PFSK-1 (cell line): ENCODE results near the gene ATP11A.

Source experiments
- FOXP2 ChIP-seq: optimal IDR thresholded peaks from 2 replicates; pipeline ENCODE3; 2011; ENCODE audit warnings: borderline replicate concordance, control low read depth, inconsistent platforms; ENCODE audit not compliant: insufficient read depth; ENCODE audit errors: extremely low read length, extremely low read depth
- POLR2AphosphoS5 ChIP-seq: IDR thresholded peaks from 2 replicates; pipeline ENCODE4 v1.6.1; 2012; ENCODE audit warnings: low read depth, mild to moderate bottlenecking, control low read depth, low read length, moderate library complexity
- REST ChIP-seq, 2 experiments: IDR thresholded peaks; 2 replicates each; pipeline versions ENCODE4 v1.6.1 to v1.8.0; 2011 to 2012; ENCODE audit warnings: low read depth in 2 of 2, low read length in 2 of 2, control low read depth in 1 of 2, inconsistent platforms in 1 of 2, mild to moderate bottlenecking in 1 of 2, moderate library complexity in 1 of 2; ENCODE audit not compliant: insufficient read depth in 1 of 2
- SIN3A ChIP-seq: IDR thresholded peaks from 2 replicates; pipeline ENCODE4 v1.6.1; 2012; ENCODE audit warnings: mild to moderate bottlenecking, low read length, moderate library complexity, borderline replicate concordance; ENCODE audit not compliant: insufficient read depth
- TAF1 ChIP-seq: IDR thresholded peaks from 2 replicates; pipeline ENCODE4 v1.6.1; 2012; ENCODE audit warnings: low read length, control low read depth, borderline replicate concordance; ENCODE audit not compliant: insufficient read depth

The ATP11A gene

DNA sequence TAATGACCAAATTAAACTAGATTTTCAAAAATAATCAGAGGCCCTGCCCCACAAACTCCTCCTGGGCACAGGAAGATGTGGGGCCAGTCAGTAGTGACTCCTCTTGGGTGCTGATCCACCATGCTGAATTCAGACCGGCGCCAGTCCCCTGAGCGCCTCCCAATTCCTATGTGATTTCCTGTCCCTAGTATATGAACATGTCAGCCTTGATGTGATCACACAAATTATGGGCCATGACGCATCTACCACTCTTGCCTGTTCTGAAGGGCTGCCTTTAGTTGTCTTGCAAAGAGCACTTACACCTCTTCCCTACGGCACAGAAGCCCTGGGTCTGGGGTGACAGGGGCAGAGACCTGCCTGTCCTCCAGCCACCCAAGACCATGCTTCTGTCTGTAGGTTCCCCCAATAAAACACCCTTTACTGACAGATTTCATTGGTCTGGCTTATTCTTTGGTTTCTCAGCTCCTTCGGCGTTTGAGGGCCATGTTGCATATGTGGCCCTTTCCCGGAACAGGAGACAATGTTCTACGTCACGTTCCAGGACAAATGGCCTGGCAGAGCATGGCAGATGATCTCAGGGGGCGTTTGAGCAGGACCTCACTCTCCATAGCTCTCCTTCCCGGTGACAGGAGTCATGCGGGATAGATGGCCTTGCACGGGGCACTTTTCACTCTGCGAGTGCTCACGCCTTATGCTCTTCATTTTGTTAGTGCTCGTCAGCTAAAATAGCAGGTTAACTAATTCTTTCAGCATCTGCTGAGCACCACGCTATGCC is 5.6 kb upstream of the ATP11A start:
- TF ChIP-seq POLR2AphosphoS5 (no peak), SIN3A (no peak), TAF1 (no peak), REST (IDR thresholded peaks at IDR 0.05; ENCODE audit: insufficient read depth in 1 of 2, low read depth in 2 of 2, low read length in 2 of 2) (no peak), FOXP2 (no peak)

DNA sequence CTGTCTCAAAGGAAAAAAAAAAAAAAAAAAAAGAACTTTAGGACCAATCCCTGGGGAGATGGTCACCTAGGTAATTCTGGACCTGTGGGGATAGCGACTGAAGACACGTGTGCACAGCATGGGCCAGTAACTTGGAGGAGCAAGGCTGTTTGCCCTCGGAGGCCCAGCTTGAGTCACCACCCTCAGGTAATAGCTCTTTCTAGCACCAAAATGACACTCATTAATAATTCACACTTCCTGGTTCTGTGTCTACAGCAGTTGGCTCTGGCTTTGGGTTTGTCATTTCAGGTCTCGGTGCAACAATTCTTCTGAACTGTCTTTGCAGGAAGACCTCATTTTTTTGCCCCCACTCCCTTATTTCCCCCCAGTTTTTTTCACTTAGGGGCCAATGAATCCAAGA is 3.9 kb upstream of the ATP11A start:
- TF ChIP-seq POLR2AphosphoS5 (no peak), REST (IDR thresholded peaks at IDR 0.05; ENCODE audit: insufficient read depth in 1 of 2, low read depth in 2 of 2, low read length in 2 of 2) (no peak), SIN3A (no peak), FOXP2 (no peak), TAF1 (no peak)

GRCh38 chr13:112686364-112686763 is 3.5 kb upstream of the ATP11A start:
- TF ChIP-seq TAF1 (no peak), REST (IDR thresholded peaks at IDR 0.05; ENCODE audit: insufficient read depth in 1 of 2, low read depth in 2 of 2, low read length in 2 of 2) (no peak), FOXP2 (no peak), POLR2AphosphoS5 (no peak), SIN3A (no peak)

GRCh38 chr13:112686987-112687386 is 2.9 kb upstream of the ATP11A start:
- TF ChIP-seq SIN3A (no peak), POLR2AphosphoS5 (no peak)

GRCh38 chr13:112687836-112688559 is 1.8 kb upstream of the ATP11A start:
- TF ChIP-seq TAF1 (no peak), REST (IDR thresholded peaks at IDR 0.05; ENCODE audit: insufficient read depth in 1 of 2, low read depth in 2 of 2, low read length in 2 of 2) (no peak)
